GM18508 (cell line): ENCODE data around the gene SLC39A3.

Source experiments
- ATAC-seq: cut with Tn5 transposase; IDR thresholded peaks from one replicate; pipeline ENCODE4 v1.9.1; 2021; ENCODE audit warnings: moderate number of reproducible peaks; ENCODE audit not compliant: insufficient read depth, unreplicated experiment

The SLC39A3 gene

GRCh38 chr19:2739602-2740313 lies at the start of gene SLC39A3:
TSS of gene SLC39A3 (minus strand) at chr19:2740017. CDS start at chr19:2737257, 2,760 bp downstream.
- ATAC-seq: peak; percentile 61

GRCh38 chr19:2788237-2788636 lies 48.4 kb upstream of the SLC39A3 start:
- ATAC-seq: no peak

- no peak for ATAC-seq
These were observed 47.3 kb upstream of the SLC39A3 start for GRCh38 chr19:2787115-2787514.

- ATAC-seq: no peak
These were observed 45.6 kb upstream of the SLC39A3 start, which contains the start of gene THOP1 for GRCh38 chr19:2785244-2785997. TSS of gene THOP1 (plus strand) at chr19:2785503. CDS start at chr19:2785663, 160 bp downstream.

- ATAC-seq: no peak
These were observed 43.9 kb upstream of the SLC39A3 start for GRCh38 chr19:2783781-2784145.

GRCh38 chr19:2782936-2783780 lies 43.3 kb upstream of the SLC39A3 start, which contains the start of gene SGTA:
TSS of gene SGTA (minus strand) at chr19:2783273. CDS start at chr19:2769068, 14,205 bp downstream.
- peak; percentile 65 for ATAC-seq

GRCh38 chr19:2782329-2782935 lies 42.6 kb upstream of the SLC39A3 start:
- ATAC-seq: no peak

GRCh38 chr19:2780284-2780683 lies 40.5 kb upstream of the SLC39A3 start:
- ATAC-seq: no peak

- no peak for ATAC-seq
These were observed 39.4 kb upstream of the SLC39A3 start for GRCh38 chr19:2779121-2779740.

GRCh38 chr19:2777952-2778683 lies 38.3 kb upstream of the SLC39A3 start:
- ATAC-seq: no peak

- ATAC-seq: no peak
These were observed 36.0 kb upstream of the SLC39A3 start for GRCh38 chr19:2775556-2776430.

GRCh38 chr19:2774953-2775555 lies 35.2 kb upstream of the SLC39A3 start:
- no peak for ATAC-seq

GRCh38 chr19:2774083-2774679 lies 34.4 kb upstream of the SLC39A3 start:
- ATAC-seq: no peak

GRCh38 chr19:2771786-2772674 lies 32.2 kb upstream of the SLC39A3 start:
- no peak for ATAC-seq

GRCh38 chr19:2770055-2771013 lies 30.5 kb upstream of the SLC39A3 start:
- ATAC-seq: no peak
